Activated CD4-positive, alpha-beta memory T cell treated with anti-CD3 and anti-CD28 coated beads, Interleukin-2, amount 10 ng/mL, durations not matched to agents 7 days and 5 days (primary cell): Measurements from ENCODE around the gene CACTIN. TPM values are rescaled to one million over a fixed set of nuclear protein-coding genes. Genes with fewer than 3 reads are reported as not detected.
A peak's percentile ranks its signal among the peaks of the same experiment; 100 is the strongest.

Experiments
- CTCF ChIA-PET: fragments of 350-600 bp; sonication (Branson Sonifier 250); formaldehyde crosslinking; loops from one replicate; lab custom pipeline; 2021; ENCODE audit warnings: antibody characterized with exemption, inconsistent platforms; lab: Charles Lee
- POLR2A ChIA-PET: fragments of 350-600 bp; sonication (Branson Sonifier 250); formaldehyde crosslinking; loops from one replicate; lab custom pipeline; 2021; ENCODE audit warnings: antibody characterized with exemption; lab: Charles Lee
- DNase-seq: peaks from one replicate; pipeline ENCODE4 v3.0.0-alpha.2; 2020
- H3K27ac Mint-ChIP-seq: one replicate; pipeline ENCODE4 v1.8.0; 2021; ENCODE audit warnings: mild to moderate bottlenecking, mixed read lengths
- H3K27me3 Mint-ChIP-seq: one replicate; pipeline ENCODE4 v1.8.0; 2021; ENCODE audit warnings: mixed read lengths
- H3K36me3 Mint-ChIP-seq: one replicate; pipeline ENCODE4 v1.8.0; 2021; ENCODE audit warnings: low read depth, mixed read lengths
- H3K4me1 Mint-ChIP-seq: one replicate; pipeline ENCODE4 v1.8.0; 2021; ENCODE audit warnings: mixed read lengths
- H3K4me3 Mint-ChIP-seq: one replicate; pipeline ENCODE4 v1.8.0; 2021; ENCODE audit warnings: mild to moderate bottlenecking, mixed read lengths
- H3K9me3 Mint-ChIP-seq: one replicate; pipeline ENCODE4 v1.8.0; 2021; ENCODE audit warnings: mixed read lengths
- total RNA-seq, 2 experiments: library from RNA; stranded (reverse); gene quantifications; one replicate each; pipeline ENCODE4 v1.2.3, GENCODE V29; 2021

CACTIN gene
- 10 to 100 TPM; 20.5 to 21.6 TPM for total RNA-seq

DNA sequence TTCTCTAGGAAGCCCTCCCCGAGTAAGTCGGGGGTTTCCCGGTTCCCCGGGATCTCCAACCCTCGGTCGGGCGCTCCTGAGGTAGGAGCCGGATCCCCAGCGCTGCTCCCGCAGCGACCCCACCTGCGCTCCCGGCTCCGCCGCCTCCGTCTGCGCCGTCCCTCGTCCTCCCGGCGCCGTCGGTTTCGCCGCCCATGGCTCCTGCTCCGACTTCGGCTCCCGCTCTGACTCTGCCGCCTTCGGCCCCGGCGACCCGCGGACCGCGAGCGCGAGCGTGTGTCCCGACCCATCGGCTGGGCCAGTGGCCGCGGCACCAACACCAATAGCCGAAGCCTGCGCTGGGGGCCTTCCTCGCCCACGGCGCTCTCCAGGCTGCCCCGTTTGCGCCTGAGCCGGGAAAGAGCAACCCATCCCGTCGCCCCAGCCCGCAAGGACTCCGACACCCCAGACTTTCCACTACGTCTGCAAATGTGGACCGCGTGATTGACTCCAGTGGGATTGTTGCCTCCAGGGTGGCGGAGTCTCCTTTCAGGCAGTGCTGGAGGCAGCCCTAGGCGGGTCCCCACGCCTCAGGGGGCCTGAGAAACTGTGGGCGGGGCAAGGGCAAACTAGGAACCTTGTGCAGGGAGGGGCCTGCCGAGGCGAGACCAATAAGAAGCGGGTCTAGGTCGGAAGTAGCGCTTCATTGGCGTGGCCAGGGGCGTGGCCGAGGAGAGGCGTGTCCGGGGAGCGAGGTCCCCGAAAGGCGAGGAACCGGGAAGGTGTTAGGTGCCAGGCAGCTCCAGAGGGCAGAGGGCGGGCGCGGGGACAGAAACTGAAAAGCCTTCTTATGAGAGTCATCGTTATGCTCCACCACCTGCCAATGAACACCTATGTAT, at the start of gene CACTIN:
CACTIN (minus strand) TSS at position 318 of the 878 bp plus-strand sequence; CDS start at position 290, 28 bp downstream.
- POLR2A ChIA-PET: interaction anchor here (0.7 to 1.1 kb wide), 4 partner anchors 70 to 357 kb away, joined by 3 read pairs; partner anchors contain the start of genes DOHH and MFSD12
- peak; percentile 99 for DNase-seq
- H3K9me3 Mint-ChIP-seq: no peaks in the 10 kb centered on the region
- CTCF ChIA-PET: interaction anchor here (0.6 to 1.8 kb wide), 3 partner anchors 35 to 79 kb away, joined by 3 to 4 read pairs (median 4); no protein-coding TSS in a partner anchor
- no peaks in the 10 kb centered on the region for H3K27me3 Mint-ChIP-seq
- no peaks in the 10 kb centered on the region for H3K36me3 Mint-ChIP-seq
- H3K4me3 Mint-ChIP-seq: peak within 1 kb of the TSS; percentile 92
- H3K27ac Mint-ChIP-seq: peak within 1 kb of the TSS; percentile 94
- peaks cover 32% of the 10 kb centered on the region for H3K4me1 Mint-ChIP-seq

DNA sequence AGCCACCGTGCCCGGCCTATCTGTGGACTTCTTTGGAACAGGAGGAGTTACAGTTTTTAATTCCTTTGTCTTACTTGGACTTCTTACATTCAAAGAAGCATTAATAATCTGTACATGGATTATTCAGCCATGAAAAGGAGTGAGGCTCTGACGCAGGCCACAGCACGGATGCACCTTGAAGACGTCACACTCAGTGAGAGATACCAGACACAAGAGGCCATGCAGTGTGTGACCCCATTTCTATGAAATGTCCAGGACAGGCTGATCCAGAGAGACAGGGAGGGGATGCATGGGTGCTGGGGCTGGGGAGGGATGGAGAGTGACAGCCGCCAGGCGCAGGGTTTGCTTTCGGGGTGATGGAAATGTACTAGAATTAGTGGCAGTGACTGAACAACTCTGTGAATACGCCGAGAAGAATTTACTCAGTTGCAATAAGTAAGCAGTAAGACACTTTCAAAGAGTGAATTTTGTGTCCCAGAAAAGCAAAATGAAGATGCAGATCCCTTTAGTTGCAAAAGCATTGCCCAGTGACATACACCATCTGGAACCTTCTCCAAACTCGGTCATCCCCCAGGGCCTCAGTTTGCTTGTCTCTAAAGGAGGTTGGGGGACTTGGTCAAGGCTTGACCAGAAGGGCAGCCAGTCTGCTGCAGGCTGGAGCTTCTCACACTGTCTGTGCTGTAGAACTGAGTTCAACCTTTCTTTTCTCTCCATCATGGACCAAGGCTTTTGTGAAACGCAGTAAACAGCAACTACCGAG, 48.4 kb upstream of the CACTIN start:
- H3K9me3 Mint-ChIP-seq: no peaks in the 10 kb centered on the region
- ChIA-PET CTCF (interaction anchor here (1.0 kb wide), 1 partner anchor 15 kb away, joined by 4 read pairs; no protein-coding TSS in a partner anchor), POLR2A (interaction anchor here (1.0 kb wide), 1 partner anchor 13 kb away, joined by 4 read pairs; no protein-coding TSS in a partner anchor)
- H3K4me1 Mint-ChIP-seq: peaks cover 20% of the 10 kb centered on the region
- H3K4me3 Mint-ChIP-seq: no peak overlapping the region
- no peak for DNase-seq
- no peaks in the 10 kb centered on the region for H3K27me3 Mint-ChIP-seq
- H3K36me3 Mint-ChIP-seq: no peaks in the 10 kb centered on the region
- H3K27ac Mint-ChIP-seq: no peak overlapping the region

DNA sequence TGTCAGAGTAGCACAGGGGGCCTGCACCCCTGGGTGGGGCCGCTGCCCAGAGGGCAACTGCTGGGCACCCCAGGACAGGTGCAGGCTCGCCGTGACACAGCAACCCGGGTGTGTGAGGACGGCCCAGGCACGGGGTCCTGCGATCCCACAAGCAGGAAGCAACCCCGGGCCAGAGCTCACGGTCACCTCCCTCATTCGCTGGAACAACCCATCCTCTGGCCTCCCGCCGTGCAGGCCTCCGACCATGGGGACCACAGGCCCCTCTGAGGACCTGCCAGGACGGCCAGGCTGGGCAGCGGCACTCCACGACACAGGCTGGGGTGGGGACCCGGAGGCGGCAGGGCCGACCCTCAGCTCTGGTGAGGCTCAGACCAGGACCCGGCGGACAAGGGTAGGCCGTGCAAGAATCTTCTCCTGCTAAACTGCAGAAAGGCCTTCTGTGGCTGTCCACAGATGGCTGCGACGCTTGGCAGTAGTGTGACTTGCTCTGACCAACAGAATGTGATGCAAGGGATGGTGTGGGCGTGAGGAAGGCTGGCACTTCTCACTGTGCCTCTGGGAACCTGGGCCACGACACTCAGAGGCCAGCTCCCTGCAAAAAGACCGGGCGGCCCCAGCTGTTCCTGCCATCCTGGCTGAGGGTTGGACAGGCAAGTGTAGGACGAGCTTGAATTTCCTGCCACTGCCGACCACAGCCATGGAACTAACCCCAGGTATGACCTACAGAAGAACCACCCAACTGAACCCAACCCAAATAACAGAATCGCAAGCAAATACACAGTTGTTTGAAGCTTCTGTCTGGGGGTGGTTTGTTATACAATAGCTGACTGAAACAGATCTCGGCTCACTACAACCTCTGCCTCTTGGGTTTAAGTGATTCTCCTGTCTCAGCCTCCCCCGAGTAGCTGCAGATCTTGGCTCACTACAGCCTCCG, 47.2 kb upstream of the CACTIN start:
- no peaks in the 10 kb centered on the region for H3K36me3 Mint-ChIP-seq
- CTCF ChIA-PET: interaction anchor here (1.0 kb wide), 2 partner anchors 13 to 16 kb away, joined by 3 to 4 read pairs; no protein-coding TSS in a partner anchor

DNA sequence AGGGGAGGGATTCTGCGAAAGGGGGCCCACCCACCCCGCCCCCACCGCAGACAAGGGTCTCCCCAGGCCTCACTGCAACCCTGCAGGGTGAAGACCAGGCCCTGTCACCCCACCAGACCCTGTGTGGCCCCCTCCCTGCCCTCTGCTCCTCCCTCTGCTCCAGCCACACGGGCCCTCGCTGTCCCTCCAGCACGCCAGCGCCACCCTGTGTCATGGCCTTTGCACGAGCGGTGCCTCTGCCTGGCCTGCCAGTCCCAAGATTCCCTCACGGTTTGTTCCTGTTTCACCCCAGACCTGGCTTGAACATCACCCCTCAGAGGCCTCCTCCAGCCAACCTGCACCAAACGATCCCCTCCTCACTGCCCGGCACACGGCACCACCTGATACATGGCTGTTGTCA, 46.4 kb upstream of the CACTIN start:
- H3K36me3 Mint-ChIP-seq: no peaks in the 10 kb centered on the region
- peaks cover 20% of the 10 kb centered on the region for H3K4me1 Mint-ChIP-seq
- ChIA-PET CTCF (interaction anchor here (1.0 kb wide), 1 partner anchor 12 kb away, joined by 3 read pairs; no protein-coding TSS in a partner anchor), POLR2A (no interaction called here)
- no peak overlapping the region for H3K4me3 Mint-ChIP-seq
- H3K27ac Mint-ChIP-seq: no peak overlapping the region
- DNase-seq: no peak
- H3K27me3 Mint-ChIP-seq: no peaks in the 10 kb centered on the region
- no peaks in the 10 kb centered on the region for H3K9me3 Mint-ChIP-seq

More for the DNA sequence above, 47.2 kb upstream of the CACTIN start:
- POLR2A ChIA-PET: interaction anchor here (0.7 to 1.0 kb wide), 2 partner anchors 14 to 143 kb away, joined by 3 to 4 read pairs; no protein-coding TSS in a partner anchor
- H3K9me3 Mint-ChIP-seq: no peaks in the 10 kb centered on the region
- H3K4me3 Mint-ChIP-seq: no peak overlapping the region
- H3K27ac Mint-ChIP-seq: no peak overlapping the region
- peaks cover 20% of the 10 kb centered on the region for H3K4me1 Mint-ChIP-seq
- H3K27me3 Mint-ChIP-seq: no peaks in the 10 kb centered on the region
- DNase-seq: no peak

DNA sequence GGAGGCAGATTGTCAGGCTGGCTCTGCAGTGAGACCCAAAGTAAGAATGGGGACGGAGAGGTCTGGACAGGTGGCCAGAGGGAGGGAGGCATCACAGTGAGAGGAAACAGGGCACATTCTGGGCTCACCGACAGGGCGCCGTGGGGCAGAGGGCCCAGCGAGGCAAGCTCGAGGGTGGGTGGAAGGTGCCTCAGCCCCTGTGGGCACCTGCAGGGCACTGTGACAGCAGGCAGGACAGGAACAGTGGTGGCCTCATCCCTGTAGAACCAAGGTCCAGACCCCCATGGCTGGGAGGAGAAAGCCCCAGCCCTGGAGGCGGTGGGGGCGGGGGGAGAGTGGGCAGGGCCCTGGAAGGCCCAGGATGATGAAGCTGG, 46.0 kb upstream of the CACTIN start:
- DNase-seq: no peak

DNA sequence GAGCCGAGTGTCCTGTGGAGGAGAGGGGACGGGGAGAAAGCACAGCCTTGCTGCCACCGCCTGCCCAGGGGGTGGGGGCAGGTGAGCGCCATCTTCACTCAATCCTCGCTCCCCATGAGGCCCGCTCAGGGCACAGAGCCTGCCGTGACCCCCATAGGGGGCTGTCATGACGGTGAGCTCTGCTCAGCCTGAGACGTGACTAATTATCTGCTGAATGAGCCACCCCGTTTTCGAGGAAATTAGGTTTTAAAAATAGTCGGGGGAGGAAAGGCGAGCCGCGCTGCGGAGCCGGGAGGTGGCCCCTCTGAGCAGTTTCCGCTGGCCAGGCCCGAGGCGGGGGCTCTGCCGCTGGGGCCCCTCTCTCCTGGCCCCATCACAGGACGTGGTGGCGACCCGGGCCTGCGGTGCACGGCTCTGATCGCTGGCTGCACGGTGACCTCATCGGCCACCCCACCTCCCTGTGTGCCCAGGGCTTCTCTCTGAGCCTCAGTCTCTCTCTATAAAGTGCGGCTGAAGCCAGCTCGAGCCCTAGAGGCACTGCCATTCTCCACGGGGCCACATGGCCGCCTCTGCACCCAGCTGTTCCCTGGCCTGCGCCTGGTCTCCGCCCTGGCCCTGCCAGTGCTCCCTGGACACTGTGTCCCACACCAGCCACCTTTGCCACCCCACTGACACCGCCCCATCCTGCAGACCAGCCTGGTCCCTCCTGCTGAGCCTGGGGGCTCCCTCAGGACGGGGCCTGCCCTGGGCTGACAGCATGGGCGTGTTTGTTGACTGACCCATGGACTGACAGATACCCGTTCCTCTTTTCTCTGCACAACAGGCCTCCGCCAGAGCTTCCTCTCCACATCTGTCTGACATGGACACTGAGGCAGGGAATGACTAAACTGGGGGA, 45.3 kb upstream of the CACTIN start:
- CTCF ChIA-PET: no interaction called here
- Mint-ChIP-seq H3K4me1 (peaks cover 18% of the 10 kb centered on the region), H3K27ac (no peak overlapping the region), H3K9me3 (no peaks in the 10 kb centered on the region), H3K36me3 (no peaks in the 10 kb centered on the region), H3K27me3 (no peaks in the 10 kb centered on the region), H3K4me3 (no peak overlapping the region)
- POLR2A ChIA-PET: no interaction called here
- peak; percentile 34 for DNase-seq

More for the DNA sequence above, 46.0 kb upstream of the CACTIN start:
- H3K27me3 Mint-ChIP-seq: no peaks in the 10 kb centered on the region
- POLR2A ChIA-PET: no interaction called here
- H3K4me1 Mint-ChIP-seq: peaks cover 20% of the 10 kb centered on the region
- H3K4me3 Mint-ChIP-seq: no peak overlapping the region
- CTCF ChIA-PET: interaction anchor here (1.0 kb wide), 1 partner anchor 11 kb away, joined by 3 read pairs; no protein-coding TSS in a partner anchor
- H3K36me3 Mint-ChIP-seq: no peaks in the 10 kb centered on the region
- H3K9me3 Mint-ChIP-seq: no peaks in the 10 kb centered on the region
- no peak overlapping the region for H3K27ac Mint-ChIP-seq

DNA sequence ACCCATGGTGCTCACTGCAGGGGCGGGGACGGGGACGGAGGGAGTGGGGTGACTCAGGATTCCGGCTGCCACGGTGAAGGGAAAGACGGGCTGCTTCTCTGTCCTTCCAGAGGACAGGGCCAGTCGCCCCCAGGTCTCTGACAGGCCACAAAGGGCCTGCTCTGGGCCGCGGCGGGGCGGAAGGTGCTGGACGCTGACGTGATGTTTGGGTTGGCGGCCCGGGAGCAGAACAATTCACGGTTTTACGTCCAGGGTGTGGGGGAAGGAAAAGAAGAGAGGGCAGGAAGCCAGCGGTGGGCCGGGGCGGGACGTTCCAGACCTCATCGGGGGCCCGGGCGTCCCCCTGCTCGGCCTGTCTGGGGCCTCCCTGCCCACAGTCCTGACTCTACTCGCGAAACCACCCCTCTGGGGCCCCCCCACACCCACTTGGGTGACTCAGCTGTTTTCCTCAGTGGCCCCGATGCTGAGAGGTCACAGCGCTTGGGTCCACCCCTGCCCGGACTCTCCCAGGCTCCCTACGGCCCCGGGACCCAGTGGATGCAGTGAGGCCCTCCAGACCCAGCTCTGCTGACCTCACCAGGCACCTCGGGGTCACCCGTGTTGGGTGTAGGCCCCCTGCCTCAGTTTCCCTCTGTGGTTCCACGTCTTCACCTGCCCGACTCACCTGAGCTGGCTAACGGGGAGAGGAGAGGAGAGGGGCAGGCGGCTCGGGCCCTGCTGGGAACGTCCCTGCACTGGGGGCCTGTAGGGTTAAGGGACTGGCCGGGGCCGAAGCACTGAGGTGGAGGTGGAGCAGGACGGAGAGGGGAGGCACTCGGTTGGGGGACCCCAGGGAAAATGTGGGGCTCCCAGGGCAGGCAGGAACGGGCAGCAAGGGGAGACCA, 44.4 kb upstream of the CACTIN start:
- Mint-ChIP-seq H3K27me3 (no peaks in the 10 kb centered on the region), H3K36me3 (no peaks in the 10 kb centered on the region), H3K9me3 (no peaks in the 10 kb centered on the region), H3K4me1 (peaks cover 18% of the 10 kb centered on the region), H3K4me3 (no peak overlapping the region), H3K27ac (peak overlapping the region; percentile 68)
- ChIA-PET POLR2A (no interaction called here), CTCF (no interaction called here)
- peak; percentile 38 for DNase-seq

DNA sequence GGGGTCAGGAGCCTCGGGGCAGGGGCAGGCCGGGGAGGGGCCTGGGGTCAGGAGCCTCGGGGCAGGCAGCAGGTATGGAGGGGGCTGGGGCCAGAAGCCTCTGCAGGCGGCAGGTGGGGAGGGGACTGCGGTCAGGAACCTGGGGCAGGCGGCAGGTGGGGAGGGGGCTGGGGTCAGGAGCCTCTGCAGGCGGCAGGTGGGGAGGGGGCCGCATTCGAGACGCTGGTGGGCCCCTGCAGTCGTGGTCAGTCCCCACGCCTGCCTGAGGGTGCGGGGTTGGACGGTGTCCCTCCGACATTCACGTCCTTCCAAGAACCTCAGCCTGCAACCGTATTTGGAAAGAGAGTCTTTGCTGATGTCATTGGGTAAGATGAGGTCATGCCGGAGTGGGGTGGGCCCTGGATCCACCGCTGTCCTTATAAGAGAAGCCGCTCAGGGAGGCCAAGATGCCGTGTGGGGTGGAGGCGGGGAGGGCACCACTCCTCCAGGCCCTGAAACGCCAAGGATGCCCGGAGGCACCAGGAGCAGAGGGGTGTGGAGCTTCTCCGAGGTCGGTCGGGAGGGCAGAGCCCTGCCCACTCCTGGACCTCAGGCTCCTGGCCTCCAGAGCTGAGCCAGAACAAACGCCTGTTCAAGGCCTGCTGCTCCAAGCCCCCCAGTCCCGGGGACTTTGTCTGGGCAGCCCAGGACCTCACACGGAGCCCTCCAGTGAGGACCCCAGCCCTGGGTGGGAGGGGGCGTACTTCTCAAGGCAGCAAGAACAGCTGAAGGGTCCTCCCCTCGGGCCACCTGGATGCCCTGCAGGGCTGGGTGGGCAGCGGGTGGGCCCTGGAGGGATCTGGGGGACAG, 43.6 kb upstream of the CACTIN start:
- no peak for DNase-seq
- POLR2A ChIA-PET: no interaction called here
- H3K4me1 Mint-ChIP-seq: peaks cover 18% of the 10 kb centered on the region
- H3K27ac Mint-ChIP-seq: no peak overlapping the region
- H3K27me3 Mint-ChIP-seq: no peaks in the 10 kb centered on the region
- H3K9me3 Mint-ChIP-seq: no peaks in the 10 kb centered on the region
- no peaks in the 10 kb centered on the region for H3K36me3 Mint-ChIP-seq
- H3K4me3 Mint-ChIP-seq: no peak overlapping the region
- CTCF ChIA-PET: no interaction called here

DNA sequence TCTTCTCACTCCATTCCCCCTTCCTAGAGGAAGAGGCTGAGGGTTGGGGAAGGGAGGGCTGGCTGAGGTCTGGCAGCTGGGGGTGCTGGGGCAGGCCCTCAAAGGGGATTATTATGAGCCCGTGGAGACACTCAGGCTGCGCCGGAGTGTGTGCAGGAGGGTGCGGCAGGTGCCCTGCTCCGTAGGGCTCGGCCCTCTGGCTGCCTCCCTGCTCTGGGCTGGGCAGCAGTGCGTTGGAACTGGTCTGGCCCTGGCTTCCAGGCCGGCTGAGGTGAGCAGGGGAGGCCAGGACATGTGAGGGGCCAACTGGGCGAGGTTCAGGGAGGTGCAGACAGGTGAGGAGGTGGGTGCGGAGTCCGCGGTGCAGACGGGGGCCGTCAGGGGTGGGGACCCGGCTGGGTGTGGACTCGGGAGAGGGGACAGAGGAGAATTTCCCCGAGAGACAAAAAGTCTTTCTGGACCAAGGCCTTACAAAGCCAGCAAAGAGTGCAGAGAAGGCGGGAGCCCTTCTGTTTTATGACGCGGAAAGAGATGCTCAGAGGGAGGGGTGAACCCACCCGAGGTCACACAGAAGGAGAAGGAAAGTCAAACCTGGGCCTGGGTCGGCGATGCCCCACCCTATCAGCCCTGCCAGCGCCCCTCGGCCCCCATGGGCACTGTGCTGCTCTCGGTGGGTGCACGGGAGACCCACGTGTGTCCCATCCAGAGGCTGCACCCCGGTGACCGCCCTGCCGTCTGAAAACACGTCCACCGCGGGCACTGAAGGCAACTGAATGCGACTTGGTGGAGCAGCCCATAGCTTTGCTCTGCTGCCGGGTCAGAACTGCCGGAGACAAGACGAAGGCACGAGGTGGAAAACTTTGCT, 42.7 kb upstream of the CACTIN start:
- Mint-ChIP-seq H3K9me3 (no peaks in the 10 kb centered on the region), H3K36me3 (no peaks in the 10 kb centered on the region), H3K27ac (no peak overlapping the region), H3K27me3 (no peaks in the 10 kb centered on the region), H3K4me3 (no peak overlapping the region), H3K4me1 (peaks cover 18% of the 10 kb centered on the region)
- ChIA-PET POLR2A (no interaction called here), CTCF (no interaction called here)
- DNase-seq: no peak
